K562 (cell line): Measurements from ENCODE around the gene RAPGEF5. TPM values are rescaled to one million over a fixed set of nuclear protein-coding genes. Genes with fewer than 3 reads are reported as not detected.

Source experiments
- FIP1L1 ChIP-seq: fragments of 200-400 bp; formaldehyde crosslinking; IDR thresholded peaks from 2 replicates; pipeline ENCODE4 v1.6.1; 2018; ENCODE audit warnings: mild to moderate bottlenecking, low read depth, low read length; ENCODE audit not compliant: poor library complexity, severe bottlenecking
- GABPA ChIP-seq: fragments of 200-800 bp; sonication (Bioruptor generic); conservative IDR thresholded peaks from 2 replicates; pipeline ENCODE4 v1.6.1; 2016; ENCODE audit warnings: low read depth, missing genetic modification characterization, missing compliant biosample characterization
- HCFC1 ChIP-seq: IDR thresholded peaks from 2 replicates; pipeline ENCODE4 v1.6.1; 2012; ENCODE audit warnings: low read depth, low read length, improper control_type of control experiment
- HMG20B ChIP-seq: fragments of 250-450 bp; sonication (Bioruptor Pico); IDR thresholded peaks from 2 replicates; pipeline ENCODE4 v1.5.0; 2021; ENCODE audit warnings: mild to moderate bottlenecking
- HNRNPLL ChIP-seq: fragments of 200-400 bp; formaldehyde crosslinking; IDR thresholded peaks from 2 replicates; pipeline ENCODE4 v1.6.1; 2017; ENCODE audit warnings: low read length, low read depth, mild to moderate bottlenecking; ENCODE audit not compliant: poor library complexity, severe bottlenecking
- MAFK ChIP-seq: IDR thresholded peaks from 2 replicates; pipeline ENCODE4 v1.6.1; 2011; ENCODE audit warnings: low read length, improper control_type of control experiment
- NFATC3 ChIP-seq: fragments of 450-650 bp; IDR thresholded peaks from 2 replicates; pipeline ENCODE4 v1.6.1; 2017; ENCODE audit warnings: mild to moderate bottlenecking
- NFE2L1 ChIP-seq: fragments of 450-650 bp; IDR thresholded peaks from 2 replicates; pipeline ENCODE4 v1.6.1; 2016; ENCODE audit warnings: missing genetic modification characterization, low read depth, mild to moderate bottlenecking, missing compliant biosample characterization, moderate library complexity, borderline replicate concordance
- NR2C1 ChIP-seq, 2 experiments: fragments of 450-650 bp; IDR thresholded peaks; 2 replicates each; pipeline ENCODE4 v1.6.1; 2017; ENCODE audit warnings: mild to moderate bottlenecking in 2 of 2, antibody characterized with exemption in 1 of 2, inconsistent platforms in 1 of 2, missing compliant biosample characterization in 1 of 2, missing genetic modification characterization in 1 of 2
- PML ChIP-seq: IDR thresholded peaks from 2 replicates; pipeline ENCODE4 v1.6.1; 2012; ENCODE audit warnings: low read length, inconsistent platforms
- ZBTB40 ChIP-seq, 2 experiments: fragments of 450-650 bp in 1 of 2; sonication (generic) in 1 of 2; formaldehyde crosslinking in 1 of 2; IDR thresholded peaks; 2 replicates each; pipeline versions ENCODE4 v1.7.1 to v1.9.0; 2016 to 2022; ENCODE audit warnings: inconsistent platforms in 1 of 2, mild to moderate bottlenecking in 1 of 2, missing genetic modification reagents in 1 of 2
- ZNF175 ChIP-seq: fragments of 200-800 bp; sonication (Bioruptor generic); IDR thresholded peaks from 2 replicates; pipeline ENCODE4 v1.6.1; 2016; ENCODE audit warnings: low read depth, mild to moderate bottlenecking, missing genetic modification characterization, missing compliant biosample characterization
- polyA plus RNA-seq, 8 experiments: library from polyadenylated mRNA; depleted of rRNA in 4 of 8; stranded (reverse) in 5 of 8; unstranded in 3 of 8; fragments of >200 nt; fragmentation: Nextera tagmentation in 2 of 8; fragmentation: Illumina TruSeq in 1 of 8; extraction: Ambion mirVana in 2 of 8; extraction: Trizol in 1 of 8; gene quantifications; 2 replicates each; pipeline versions ENCODE4 v1.2.1 to v1.2.3, GENCODE V29; 2011 to 2014; ENCODE audit warnings: inconsistent platforms in 1 of 8, missing spikeins in 1 of 8
- total RNA-seq, 7 experiments: library from RNA; depleted of rRNA in 6 of 7; stranded (reverse); fragments of >200 nt in 6 of 7; fragmentation: Illumina TruSeq in 2 of 7; extraction: Trizol in 2 of 7; gene quantifications; 2 replicates each; pipeline versions ENCODE4 v1.2.1 to v1.2.3, GENCODE V29; 2011 to 2021; ENCODE audit warnings: low replicate concordance in 1 of 7
- TF ChIP-seq, protein P1 (sequence below): fragments of 450-650 bp; formaldehyde crosslinking; IDR thresholded peaks from 2 replicates; pipeline ENCODE4 v1.4.0; 2020; ENCODE audit warnings: mild to moderate bottlenecking
- TF ChIP-seq, protein P2 (sequence below): conservative IDR thresholded peaks from 2 replicates; pipeline ENCODE4 v1.6.1; 2011; ENCODE audit warnings: low read depth, mild to moderate bottlenecking, low read length; ENCODE audit not compliant: control insufficient read depth

Gene RAPGEF5
- total and polyA plus RNA-seq, 9 of the 15 experiments (the other 6 are each of a cell fraction or from before 2014, with no cell fraction given), result 0.39 to 2.0 (median 1.1) TPM

- TF ChIP-seq ZNF175 (CRISPR knock-in tag), result no peak
- no peak for TF ChIP-seq PML
- TF ChIP-seq HCFC1, result no peak
- peak; percentile 44 for TF ChIP-seq MAFK
- no peak for TF ChIP-seq HMG20B (CRISPR knock-in tag)
- TF ChIP-seq FIP1L1, result no peak
- TF ChIP-seq HNRNPLL, result no peak
- TF ChIP-seq GABPA, result 0 out of 2 replicates have a peak, but pooled peaks have one; percentile 25
- TF ChIP-seq NFATC3, result no peak
- TF ChIP-seq ZBTB40 (IDR thresholded peaks at IDR 0.05), result 0 out of 2 replicates have a peak, but pooled peaks have one; percentile 18
- no peak for TF ChIP-seq ZBTB40 (CRISPR knock-in tag; IDR thresholded peaks at IDR 0.05)
- no peak for TF ChIP-seq NFE2L1 (tag)
- TF ChIP-seq, protein P1, sequence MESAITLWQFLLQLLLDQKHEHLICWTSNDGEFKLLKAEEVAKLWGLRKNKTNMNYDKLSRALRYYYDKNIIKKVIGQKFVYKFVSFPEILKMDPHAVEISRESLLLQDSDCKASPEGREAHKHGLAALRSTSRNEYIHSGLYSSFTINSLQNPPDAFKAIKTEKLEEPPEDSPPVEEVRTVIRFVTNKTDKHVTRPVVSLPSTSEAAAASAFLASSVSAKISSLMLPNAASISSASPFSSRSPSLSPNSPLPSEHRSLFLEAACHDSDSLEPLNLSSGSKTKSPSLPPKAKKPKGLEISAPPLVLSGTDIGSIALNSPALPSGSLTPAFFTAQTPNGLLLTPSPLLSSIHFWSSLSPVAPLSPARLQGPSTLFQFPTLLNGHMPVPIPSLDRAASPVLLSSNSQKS, result no peak
- 0 out of 2 replicates have a peak, but pooled peaks have one; percentile 20 for TF ChIP-seq NR2C1 (IDR thresholded peaks at IDR 0.05)
- TF ChIP-seq NR2C1 (tag; IDR thresholded peaks at IDR 0.05), result no peak
- TF ChIP-seq, protein P2, sequence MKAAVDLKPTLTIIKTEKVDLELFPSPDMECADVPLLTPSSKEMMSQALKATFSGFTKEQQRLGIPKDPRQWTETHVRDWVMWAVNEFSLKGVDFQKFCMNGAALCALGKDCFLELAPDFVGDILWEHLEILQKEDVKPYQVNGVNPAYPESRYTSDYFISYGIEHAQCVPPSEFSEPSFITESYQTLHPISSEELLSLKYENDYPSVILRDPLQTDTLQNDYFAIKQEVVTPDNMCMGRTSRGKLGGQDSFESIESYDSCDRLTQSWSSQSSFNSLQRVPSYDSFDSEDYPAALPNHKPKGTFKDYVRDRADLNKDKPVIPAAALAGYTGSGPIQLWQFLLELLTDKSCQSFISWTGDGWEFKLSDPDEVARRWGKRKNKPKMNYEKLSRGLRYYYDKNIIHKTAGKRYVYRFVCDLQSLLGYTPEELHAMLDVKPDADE, result no peak
These were observed 88.0 kb downstream of the RAPGEF5 start (continued) for GRCh38 chr7:22268884-22269421.
